ENCODE data around the gene PTDSS2. TPM values are rescaled to one million over a fixed set of nuclear protein-coding genes. Genes with fewer than 3 reads are reported as not detected.

The PTDSS2 gene
- total and polyA plus RNA-seq, 10 of the 15 experiments (the other 5 are each of a cell fraction or from before 2014, with no cell fraction given), result 0.39 to 21.1 (median 10.8) TPM

GRCh38 chr11:447923-448731 is 2.0 kb upstream of the PTDSS2 start (continued):
- TF ChIP-seq ZBTB4 (CRISPR knock-in tag; IDR thresholded peaks at IDR 0.05), result no peak
- no peak for TF ChIP-seq STAT1 (conservative IDR thresholded peaks at IDR 0.05)
- no peak for TF ChIP-seq PBX3 (IDR thresholded peaks at IDR 0.05; ENCODE audit: insufficient replicate concordance, low read depth, low read length)
- peak; percentile 89 for TF ChIP-seq IKZF1 (conservative IDR thresholded peaks at IDR 0.05)
- no peak for TF ChIP-seq REST (IDR thresholded peaks at IDR 0.05; ENCODE audit: low read depth, low read length)
- no peak; the same call in 1 of the 2 replicates for TF ChIP-seq ATF3 (IDR thresholded peaks at IDR 0.05; ENCODE audit: borderline replicate concordance, extremely low read depth, low read depth, low read length)
- no peak for TF ChIP-seq RFX5 (IDR thresholded peaks at IDR 0.05; ENCODE audit: low read depth, low read length)
- TF ChIP-seq MAX (IDR thresholded peaks at IDR 0.05; ENCODE audit: low read depth, low read length), result peak; percentile 79
- no peak for TF ChIP-seq NR2C2 (IDR thresholded peaks at IDR 0.05; ENCODE audit: borderline replicate concordance, control insufficient read depth, insufficient read length, low read depth)
- TF ChIP-seq CREM (IDR thresholded peaks at IDR 0.05; ENCODE audit: low read depth), result 0 out of 2 replicates have a peak, but pooled peaks have one; percentile 35
- no peak for TF ChIP-seq ZZZ3 (IDR thresholded peaks at IDR 0.05; ENCODE audit: control insufficient read depth, insufficient read length, low read depth)
- no peak for TF ChIP-seq PRDM15 (CRISPR knock-in tag; IDR thresholded peaks at IDR 0.05)
- TF ChIP-seq BMI1 (IDR thresholded peaks at IDR 0.05; ENCODE audit: borderline replicate concordance), result no peak
- TF ChIP-seq TAF1 (IDR thresholded peaks at IDR 0.05; ENCODE audit: borderline replicate concordance, low read depth, low read length), result peak; percentile 16; the same call in 1 of the 2 replicates
- TF ChIP-seq YBX1 (IDR thresholded peaks at IDR 0.05), result no peak

Measured in GM12878 (cell line).